Ramos (cell line): ENCODE measurements around the gene LRRC8C.

Experiments
- in situ Hi-C: fragments of 300-500 bp; cut with MboI; formaldehyde crosslinking; loops from one replicate; pipeline ENCODE4 v1.14.3; 2022; ENCODE audit warnings: low sequenced_read_pairs; ENCODE audit not compliant: unreplicated experiment

The LRRC8C gene

DNA sequence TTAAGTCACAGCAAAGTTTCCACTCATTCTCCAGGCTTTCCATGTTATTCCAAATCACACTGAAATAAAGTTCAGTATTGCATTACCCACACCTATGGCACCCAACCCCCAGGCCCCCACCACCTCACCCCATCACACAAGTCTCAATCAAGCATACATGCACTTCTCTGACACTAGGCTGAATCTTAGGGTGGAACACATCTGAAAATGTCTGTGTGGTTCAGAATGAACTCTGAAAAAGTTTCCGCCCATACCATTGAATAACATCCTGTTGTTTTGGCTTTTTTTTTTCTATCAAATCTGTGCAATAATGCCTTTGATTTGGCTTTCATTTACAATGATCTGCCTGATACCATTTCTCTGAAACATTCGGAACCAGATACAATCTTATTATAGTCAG is 25.8 kb upstream of the LRRC8C start:
- in situ Hi-C loops: no loop called here

GRCh38 chr1:89607586-89608318 is 25.2 kb upstream of the LRRC8C start:
- in situ Hi-C loops: no loop called here

DNA sequence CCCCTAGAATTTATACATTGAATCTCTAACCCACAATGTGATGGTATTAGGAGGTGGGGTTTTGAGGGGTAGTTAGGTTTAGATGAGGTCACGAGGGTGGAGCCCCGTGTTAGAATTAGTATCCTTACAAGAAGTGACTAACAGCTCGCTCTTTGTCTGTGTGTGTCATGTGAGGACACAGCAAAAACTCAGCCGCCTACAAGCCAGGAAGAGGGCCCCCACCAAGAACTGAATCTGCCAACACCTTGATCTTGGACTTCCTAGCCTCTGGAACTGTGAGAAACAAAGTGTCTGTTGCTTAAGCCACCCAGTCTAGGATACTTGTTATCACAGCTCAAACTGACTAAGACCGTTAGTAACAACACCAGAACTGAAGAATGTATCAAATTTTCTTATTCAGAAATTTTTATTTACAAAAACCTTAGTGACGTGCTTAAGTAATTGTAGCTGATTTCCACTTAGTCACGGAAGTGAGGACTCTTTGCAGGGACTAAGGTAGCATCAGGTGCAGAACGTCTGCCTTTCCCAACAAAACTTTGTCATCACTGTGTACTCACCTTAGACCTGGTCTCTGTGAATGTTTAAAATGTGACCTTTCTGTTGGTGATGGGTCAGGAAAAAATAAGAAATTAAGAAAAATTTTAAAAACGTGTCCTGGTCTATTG is 24.5 kb upstream of the LRRC8C start:
- in situ Hi-C loops: no loop called here

DNA sequence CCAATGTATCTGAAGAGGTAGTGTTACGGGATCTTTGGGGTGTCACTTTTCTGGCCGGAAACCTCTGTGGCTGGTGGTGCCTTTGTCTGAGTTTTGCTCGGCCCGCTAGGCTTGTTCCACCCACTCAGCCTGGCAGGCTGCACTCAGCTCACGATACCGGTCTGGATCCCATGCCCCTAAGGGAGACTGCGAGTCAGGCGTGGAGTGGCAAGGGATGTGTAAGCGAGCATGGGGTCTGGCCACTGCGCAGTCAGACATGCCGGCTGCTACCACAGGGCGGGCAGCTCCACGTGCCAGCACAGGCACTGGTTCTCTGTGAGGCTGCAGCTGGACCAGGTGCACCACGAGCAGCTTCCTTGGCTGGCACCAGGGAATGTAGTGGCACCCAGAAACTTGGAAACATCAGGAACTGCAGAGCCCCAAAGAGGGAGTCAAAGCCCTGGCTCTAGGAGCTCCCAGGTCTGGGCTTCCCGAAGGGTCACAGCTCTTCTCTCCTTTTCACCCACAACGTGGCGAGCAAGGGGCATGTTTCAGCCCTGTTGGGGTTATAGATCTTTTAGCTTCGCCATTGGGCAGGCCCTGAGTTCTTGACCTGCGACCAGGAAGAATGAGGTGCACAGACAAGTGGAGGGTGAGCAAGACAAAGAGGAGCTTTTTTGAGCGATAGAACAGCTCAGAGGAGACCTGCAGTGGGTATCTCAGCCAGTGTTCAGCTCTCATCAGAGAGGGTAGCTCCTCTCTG is 23.8 kb upstream of the LRRC8C start:
- in situ Hi-C loops: no loop called here

- in situ Hi-C loops: no loop called here
Measured at GRCh38 chr1:89609781-89610456, 23.0 kb upstream of the LRRC8C start.

- in situ Hi-C loops: no loop called here
Measured at GRCh38 chr1:89610457-89611011, 22.4 kb upstream of the LRRC8C start.

- in situ Hi-C loops: no loop called here
Measured at GRCh38 chr1:89611721-89612120, 21.2 kb upstream of the LRRC8C start.

DNA sequence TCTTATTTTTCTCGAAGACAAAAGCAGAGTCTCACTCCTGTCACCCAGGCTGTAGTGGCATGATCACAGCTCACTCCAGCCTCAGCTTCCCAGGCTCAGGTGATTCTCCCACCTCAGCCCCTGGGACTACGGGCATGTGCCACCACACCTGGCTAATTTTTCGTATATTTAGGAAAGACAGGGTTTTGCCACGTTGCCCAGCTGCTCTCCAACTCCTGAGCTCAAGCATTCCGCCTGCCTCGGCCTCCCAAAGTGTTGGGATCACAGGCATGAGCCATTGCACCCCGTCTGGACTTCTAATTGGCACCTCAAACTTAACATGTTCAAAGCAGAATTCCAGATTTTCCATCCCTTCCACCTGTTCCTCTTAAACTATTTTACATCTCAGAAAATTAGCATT is 19.0 kb upstream of the LRRC8C start:
- in situ Hi-C loops: no loop called here

GRCh38 chr1:89615676-89616598 is 17.0 kb upstream of the LRRC8C start:
- in situ Hi-C loops: no loop called here

- in situ Hi-C loops: no loop called here
Measured at GRCh38 chr1:89616844-89617627, 15.9 kb upstream of the LRRC8C start.

DNA sequence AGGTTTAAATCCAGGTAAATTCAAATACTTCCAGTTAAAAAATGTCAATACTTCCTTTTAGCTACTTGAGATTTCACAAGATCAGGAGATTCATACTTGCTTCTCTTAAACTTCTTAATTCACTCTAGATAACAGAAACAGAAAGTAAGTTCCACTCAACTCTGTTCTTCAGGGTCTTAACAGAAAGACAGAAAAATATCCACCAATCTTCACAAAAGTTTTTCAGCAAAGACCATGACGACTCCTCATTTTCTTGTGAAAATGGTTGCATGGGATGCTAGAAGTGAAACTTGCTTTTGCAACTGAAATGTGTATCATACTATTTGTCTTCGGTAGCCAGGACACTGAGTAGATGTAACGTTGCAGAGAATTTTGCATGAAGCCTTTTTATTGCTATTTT is 12.3 kb upstream of the LRRC8C start:
- in situ Hi-C loops: no loop called here

- in situ Hi-C loops: no loop called here
Measured at GRCh38 chr1:89622895-89623294, 10.0 kb upstream of the LRRC8C start.

DNA sequence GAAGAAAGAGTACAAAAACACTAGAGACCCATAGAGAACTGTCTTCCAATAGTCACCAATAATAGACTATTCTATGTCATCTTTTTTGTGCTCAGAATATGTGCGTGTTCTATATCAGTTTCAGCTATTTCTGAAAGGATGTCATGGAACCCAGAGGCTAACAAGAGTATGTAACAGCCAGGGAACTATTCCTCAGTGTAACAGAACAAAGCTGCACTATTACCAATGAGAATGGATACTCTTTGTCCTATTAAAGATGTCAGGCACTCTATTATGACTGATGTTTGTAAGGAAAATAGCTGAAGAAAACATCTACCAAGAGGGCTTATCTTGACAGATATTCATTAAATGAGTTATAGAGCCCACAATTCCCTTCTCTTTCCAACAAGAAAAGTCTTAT is 8.6 kb upstream of the LRRC8C start:
- in situ Hi-C loops: no loop called here

GRCh38 chr1:89624715-89625323 is 8.1 kb upstream of the LRRC8C start:
- in situ Hi-C loops: loop anchor here (5.0 to 25.0 kb wide), 2 partner anchors 132 to 362 kb away; partner anchors contain the start of gene ZNF326

DNA sequence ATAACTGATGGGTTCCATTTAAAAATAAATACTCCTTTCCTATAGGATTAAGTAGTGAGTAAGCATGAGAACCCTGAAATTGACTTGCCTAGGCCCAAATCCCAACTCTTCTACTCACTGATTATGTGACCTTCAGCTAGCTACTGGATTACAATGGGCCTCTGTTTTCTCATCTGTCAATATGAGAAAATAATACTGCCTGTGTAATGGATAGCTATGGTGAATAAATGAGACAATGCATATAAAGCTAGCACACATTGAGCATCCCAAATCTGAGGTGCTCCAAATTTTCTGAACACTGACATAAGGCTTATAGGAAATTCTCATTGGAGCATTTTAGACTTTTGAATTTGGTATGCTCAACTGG is 5.3 kb upstream of the LRRC8C start:
- in situ Hi-C loops: loop anchor here (5.0 to 25.0 kb wide), 2 partner anchors 130 to 360 kb away; partner anchors contain the start of gene ZNF326

DNA sequence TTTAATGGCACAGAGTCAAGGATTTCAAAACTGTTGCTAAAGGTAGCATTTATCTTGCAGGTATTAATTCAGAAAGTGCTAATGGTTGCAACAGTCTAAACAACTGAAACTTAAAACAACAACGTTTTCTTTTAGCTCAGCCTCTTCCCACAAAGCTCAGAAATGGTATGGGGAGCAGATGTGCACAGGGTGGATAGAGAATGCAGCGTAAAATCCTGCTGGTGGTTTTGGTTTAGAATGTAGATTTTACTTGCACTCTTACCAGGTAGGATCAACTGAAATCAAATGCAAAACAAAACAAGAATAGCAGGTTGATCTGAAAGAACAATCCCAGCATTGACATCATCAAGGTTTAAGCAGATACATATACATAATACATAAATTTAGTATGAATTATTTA is 3.8 kb upstream of the LRRC8C start:
- in situ Hi-C loops: loop anchor here (5.0 to 25.0 kb wide), 2 partner anchors 128 to 358 kb away; partner anchors contain the start of gene ZNF326

DNA sequence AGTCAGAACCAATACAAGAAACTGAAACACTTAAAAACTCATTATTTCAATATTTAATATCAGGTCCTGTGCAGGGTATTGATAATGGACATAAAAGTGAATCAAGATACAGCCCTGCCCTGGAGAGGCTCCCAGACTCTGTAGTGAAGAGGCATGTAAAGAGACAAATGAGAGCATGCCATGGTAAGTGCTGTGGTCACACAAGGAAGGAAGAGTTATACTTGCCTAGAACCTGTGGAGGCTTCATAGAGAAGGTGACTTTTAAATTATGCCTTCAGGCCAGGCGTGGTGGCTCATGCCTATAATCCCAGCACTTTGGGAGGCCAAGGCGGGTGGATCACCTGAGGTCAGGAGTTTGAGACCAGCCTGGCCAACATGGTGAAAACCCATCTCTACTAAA is 3.3 kb upstream of the LRRC8C start:
- in situ Hi-C loops: loop anchor here (5.0 to 25.0 kb wide), 2 partner anchors 128 to 358 kb away; partner anchors contain the start of gene ZNF326

- in situ Hi-C loops: loop anchor here (25.0 kb wide), 1 partner anchor 357 kb away; the partner anchor contains the start of gene ZNF326
Measured at GRCh38 chr1:89630048-89630447, 2.9 kb upstream of the LRRC8C start.
